ENCODE results near the gene NANOS1.
A peak's percentile ranks its signal among the peaks of the same experiment; 100 is the strongest.

Gene NANOS1

GRCh38 chr10:119061926-119062325, 32.4 kb downstream of the NANOS1 start:
- no peak for DNase-seq

GRCh38 chr10:119070395-119071165, 41.1 kb downstream of the NANOS1 start:
- no peak for DNase-seq

- no peak for DNase-seq
Observed at GRCh38 chr10:119073584-119073983, 44.1 kb downstream of the NANOS1 start.

GRCh38 chr10:119078422-119079179, 49.1 kb downstream of the NANOS1 start:
- DNase-seq, result no peak

GRCh38 chr10:119079599-119080520, 50.3 kb downstream of the NANOS1 start:
- peak; percentile 84 for DNase-seq

- DNase-seq, result peak; percentile 96
Observed at GRCh38 chr10:119080521-119081259, 51.2 kb downstream of the NANOS1 start, which contains the start of gene EIF3A. EIF3A (minus strand) TSS chr10:119080817; CDS start chr10:119080676, 141 bp downstream.
